ENCODE measurements around the gene CENPN. TPM values are rescaled to one million over a fixed set of nuclear protein-coding genes. Genes with fewer than 3 reads are reported as not detected.

The CENPN gene
- total and polyA plus RNA-seq, 12 donors, result 2.1 to 18.9 (median 7.1) TPM

DNA sequence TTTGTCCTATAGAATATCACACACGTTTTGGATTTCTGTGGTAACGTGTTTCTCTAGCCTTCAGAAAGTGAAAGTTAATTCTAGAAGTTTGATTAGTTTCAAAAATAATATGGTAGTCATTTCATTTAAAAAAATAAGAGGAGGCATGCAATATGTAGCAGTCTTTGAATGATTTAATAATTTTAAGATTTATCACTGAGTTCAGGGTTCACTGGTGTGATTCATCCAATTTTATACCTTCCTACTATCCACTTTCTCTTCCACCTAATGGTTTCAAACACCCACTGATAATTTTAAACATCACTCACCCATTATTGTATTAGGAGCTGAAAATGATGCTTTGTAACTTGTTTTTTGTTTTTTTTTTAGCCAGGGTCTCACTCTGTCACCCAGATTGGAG is 42.7 kb upstream of the CENPN start:
- H3K27ac ChIP-seq, result no peak overlapping the region
- intact Hi-C loops (cut with DNase I), result no loop called here
- DNase-seq, result no peak
- no peaks in the 10 kb centered on the region for H3K4me1 ChIP-seq (replicated peaks in 1 of 2)
- H3K9me3 ChIP-seq (replicated peaks in 1 of 3), result peaks cover 0 to 4% (median 0%) of the 10 kb centered on the region in 3 donors
- TF ChIP-seq, protein P1, sequence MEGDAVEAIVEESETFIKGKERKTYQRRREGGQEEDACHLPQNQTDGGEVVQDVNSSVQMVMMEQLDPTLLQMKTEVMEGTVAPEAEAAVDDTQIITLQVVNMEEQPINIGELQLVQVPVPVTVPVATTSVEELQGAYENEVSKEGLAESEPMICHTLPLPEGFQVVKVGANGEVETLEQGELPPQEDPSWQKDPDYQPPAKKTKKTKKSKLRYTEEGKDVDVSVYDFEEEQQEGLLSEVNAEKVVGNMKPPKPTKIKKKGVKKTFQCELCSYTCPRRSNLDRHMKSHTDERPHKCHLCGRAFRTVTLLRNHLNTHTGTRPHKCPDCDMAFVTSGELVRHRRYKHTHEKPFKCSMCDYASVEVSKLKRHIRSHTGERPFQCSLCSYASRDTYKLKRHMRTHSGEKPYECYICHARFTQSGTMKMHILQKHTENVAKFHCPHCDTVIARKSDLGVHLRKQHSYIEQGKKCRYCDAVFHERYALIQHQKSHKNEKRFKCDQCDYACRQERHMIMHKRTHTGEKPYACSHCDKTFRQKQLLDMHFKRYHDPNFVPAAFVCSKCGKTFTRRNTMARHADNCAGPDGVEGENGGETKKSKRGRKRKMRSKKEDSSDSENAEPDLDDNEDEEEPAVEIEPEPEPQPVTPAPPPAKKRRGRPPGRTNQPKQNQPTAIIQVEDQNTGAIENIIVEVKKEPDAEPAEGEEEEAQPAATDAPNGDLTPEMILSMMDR (IDR thresholded peaks at IDR 0.05), result no peak
- no peak for TF ChIP-seq POLR2A (IDR thresholded peaks at IDR 0.05)
- H3K36me3 ChIP-seq (replicated peaks in 1 of 2), result no peaks in the 10 kb centered on the region
- no peaks in the 10 kb centered on the region for H3K27me3 ChIP-seq
- WGBS, 4 donors, result 49 to 74% (median 62%) methylated on average over 2 of the region's 2 CpGs
- H3K4me3 ChIP-seq, result no peak overlapping the region

DNA sequence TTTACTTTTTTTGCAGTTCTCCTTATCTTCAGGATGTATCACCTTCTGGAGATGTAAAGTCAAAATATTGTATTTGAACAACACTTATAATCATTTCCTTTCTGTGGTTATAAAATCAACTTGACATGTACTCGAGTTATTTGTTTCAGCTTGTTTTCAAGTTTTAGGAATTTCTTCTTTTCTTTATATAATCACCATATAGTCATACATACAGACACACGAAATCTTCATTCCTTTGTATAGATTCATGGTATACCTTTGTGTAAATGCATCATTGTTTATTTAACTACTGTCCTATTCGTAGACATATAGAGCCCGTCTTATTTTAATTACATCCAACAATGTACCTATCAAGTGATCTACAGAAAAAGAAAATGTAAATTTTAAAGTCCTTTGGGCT is 40.4 kb upstream of the CENPN start:
- Histone ChIP-seq H3K4me1 (replicated peaks in 1 of 2) (no peaks in the 10 kb centered on the region), H3K36me3 (replicated peaks in 1 of 2) (no peaks in the 10 kb centered on the region), H3K27ac (no peak overlapping the region), H3K27me3 (no peaks in the 10 kb centered on the region), H3K9me3 (replicated peaks in 1 of 3) (no peaks in the 10 kb centered on the region), H3K4me3 (no peak overlapping the region)
- TF ChIP-seq, protein P1 (IDR thresholded peaks at IDR 0.05), result no peak
- TF ChIP-seq POLR2A (IDR thresholded peaks at IDR 0.05), result no peak
- intact Hi-C loops (cut with DNase I), result no loop called here
- no peak for DNase-seq
- 74 to 94% (median 91%) methylated on average over 4 of the region's 4 CpGs for WGBS, 4 donors

DNA sequence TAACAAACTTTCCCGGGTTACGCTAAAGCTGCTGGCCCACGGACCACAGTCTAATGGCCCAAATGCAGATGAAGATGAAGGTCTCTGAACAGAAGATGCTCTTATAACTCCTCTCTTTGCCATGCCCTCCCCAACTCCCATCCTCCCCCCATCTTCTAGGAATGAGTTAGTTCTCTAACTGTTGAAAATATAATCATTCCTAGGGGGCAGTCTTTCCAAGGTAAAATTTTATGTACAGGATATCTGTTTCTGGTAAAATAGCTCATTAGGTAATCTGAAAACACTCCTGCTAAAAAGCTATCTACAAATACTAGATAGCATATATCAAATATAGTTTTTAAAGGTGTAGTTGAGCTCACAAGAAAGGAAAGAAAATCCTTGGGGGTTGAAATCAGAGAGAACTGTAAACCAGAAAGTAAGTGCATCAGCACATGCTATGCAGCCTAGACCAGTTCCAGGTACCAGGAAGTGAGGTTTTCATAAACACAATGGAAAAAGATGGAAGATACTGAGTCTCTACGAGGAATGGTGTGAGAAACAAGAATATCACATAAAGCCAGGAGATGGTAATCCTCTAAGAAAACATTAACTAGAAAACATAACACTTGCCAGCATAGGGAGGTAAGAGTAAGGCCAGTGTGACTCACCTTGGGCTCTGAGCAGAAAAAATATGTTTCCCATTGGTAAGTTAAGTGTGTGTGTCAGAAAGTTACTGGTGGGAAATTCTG is 38.5 kb upstream of the CENPN start:
- TF ChIP-seq POLR2A (IDR thresholded peaks at IDR 0.05), result no peak
- TF ChIP-seq, protein P1 (IDR thresholded peaks at IDR 0.05), result no peak
- DNase-seq, result no peak
- Histone ChIP-seq H3K4me1 (replicated peaks in 1 of 2) (no peaks in the 10 kb centered on the region), H3K27me3 (no peaks in the 10 kb centered on the region), H3K9me3 (replicated peaks in 1 of 3) (no peaks in the 10 kb centered on the region), H3K27ac (no peak overlapping the region), H3K4me3 (no peak overlapping the region), H3K36me3 (replicated peaks in 1 of 2) (no peaks in the 10 kb centered on the region)
- intact Hi-C loops (cut with DNase I), result no loop called here
- WGBS, 4 donors, result 82 to 96% (median 93%) methylated on average over 4 of the region's 4 CpGs

DNA sequence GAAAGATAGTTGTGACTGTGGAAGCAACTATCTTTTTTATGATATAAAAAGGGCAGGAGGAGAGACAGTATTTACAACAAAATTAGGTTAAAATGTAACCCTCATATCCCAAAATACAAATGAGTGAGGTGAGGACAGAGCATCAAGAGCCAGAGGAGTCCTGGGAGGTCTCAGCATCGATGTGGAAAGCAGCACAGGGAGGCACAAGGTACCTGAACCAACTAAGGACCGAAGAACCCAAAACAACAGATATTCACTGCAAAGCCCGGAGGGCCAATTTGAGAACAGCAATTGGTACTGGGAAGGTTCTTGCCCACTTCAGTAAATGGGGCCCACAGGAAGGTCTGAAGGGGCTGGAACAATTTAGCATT is 37.9 kb upstream of the CENPN start:
- H3K4me1 ChIP-seq (replicated peaks in 1 of 2), result no peaks in the 10 kb centered on the region
- 96 to 100% (median 99%) methylated on average over 3 of the region's 3 CpGs for WGBS, 4 donors
- H3K36me3 ChIP-seq (replicated peaks in 1 of 2), result no peaks in the 10 kb centered on the region
- H3K27me3 ChIP-seq, result no peaks in the 10 kb centered on the region
- intact Hi-C loops (cut with DNase I), result no loop called here
- no peak for TF ChIP-seq POLR2A (IDR thresholded peaks at IDR 0.05)
- TF ChIP-seq, protein P1 (IDR thresholded peaks at IDR 0.05), result no peak
- no peak overlapping the region for H3K27ac ChIP-seq
- no peak for DNase-seq
- H3K4me3 ChIP-seq, result no peak overlapping the region
- no peaks in the 10 kb centered on the region for H3K9me3 ChIP-seq (replicated peaks in 1 of 3)

All from adrenal gland (tissue), 12 donors.